Right lobe of liver (tissue), 4 donors: Measurements from ENCODE around the gene PDGFD.

Experiments used
- POLR2A ChIP-seq: fragments of 450-650 bp; IDR thresholded peaks from one replicate; pipeline ENCODE4 v1.6.1; 2017; ENCODE audit warnings: antibody characterized with exemption, mild to moderate bottlenecking
- TF ChIP-seq, protein P1 (sequence below), 4 donors: fragments of 200-600 bp in 3 of 4; fragments of 450-650 bp in 1 of 4; IDR thresholded peaks; one replicate each; pipeline versions ENCODE4 v1.5.1 to v1.8.0; 2016 to 2022; ENCODE audit warnings: antibody characterized with exemption in 4 of 4, mild to moderate bottlenecking in 2 of 4
- donor health status: DM: no; HTN: no; CAD: no.
- donor health status: DM: no; HTN: no; CAD: no.
- donor health status: DM: no; HTN: yes; CAD: no.

DNA sequence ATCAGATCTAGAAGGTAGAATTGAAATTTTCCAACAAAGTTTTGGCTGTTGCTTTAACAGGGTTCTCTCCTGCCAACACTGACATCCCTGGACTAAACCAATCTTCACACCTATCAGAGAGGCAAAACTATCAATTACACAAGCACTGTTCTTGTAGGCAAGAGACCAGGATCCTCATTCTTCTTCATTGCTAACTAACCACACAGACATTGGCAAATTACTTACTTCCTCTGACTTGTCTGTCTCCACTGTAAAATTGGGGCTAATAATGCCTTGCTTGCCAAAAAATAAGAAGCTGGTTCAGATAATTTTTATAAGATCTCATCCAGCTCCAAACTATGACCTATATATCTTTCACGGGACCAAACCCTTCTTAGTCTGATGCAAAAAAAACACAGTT, 221.3 kb downstream of the PDGFD start:
- TF ChIP-seq, protein P1, sequence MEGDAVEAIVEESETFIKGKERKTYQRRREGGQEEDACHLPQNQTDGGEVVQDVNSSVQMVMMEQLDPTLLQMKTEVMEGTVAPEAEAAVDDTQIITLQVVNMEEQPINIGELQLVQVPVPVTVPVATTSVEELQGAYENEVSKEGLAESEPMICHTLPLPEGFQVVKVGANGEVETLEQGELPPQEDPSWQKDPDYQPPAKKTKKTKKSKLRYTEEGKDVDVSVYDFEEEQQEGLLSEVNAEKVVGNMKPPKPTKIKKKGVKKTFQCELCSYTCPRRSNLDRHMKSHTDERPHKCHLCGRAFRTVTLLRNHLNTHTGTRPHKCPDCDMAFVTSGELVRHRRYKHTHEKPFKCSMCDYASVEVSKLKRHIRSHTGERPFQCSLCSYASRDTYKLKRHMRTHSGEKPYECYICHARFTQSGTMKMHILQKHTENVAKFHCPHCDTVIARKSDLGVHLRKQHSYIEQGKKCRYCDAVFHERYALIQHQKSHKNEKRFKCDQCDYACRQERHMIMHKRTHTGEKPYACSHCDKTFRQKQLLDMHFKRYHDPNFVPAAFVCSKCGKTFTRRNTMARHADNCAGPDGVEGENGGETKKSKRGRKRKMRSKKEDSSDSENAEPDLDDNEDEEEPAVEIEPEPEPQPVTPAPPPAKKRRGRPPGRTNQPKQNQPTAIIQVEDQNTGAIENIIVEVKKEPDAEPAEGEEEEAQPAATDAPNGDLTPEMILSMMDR (IDR thresholded peaks at IDR 0.05): no peak
- no peak for TF ChIP-seq POLR2A
